AG04449 (cell line): Measurements from ENCODE around the gene MAN1C1.
A peak's percentile ranks its signal among the peaks of the same experiment; 100 is the strongest.

Experiments used
- CTCF ChIA-PET: fragments of 350-600 bp; formaldehyde crosslinking; extraction: SDS; loops from one replicate; lab custom pipeline; 2021; ENCODE audit warnings: antibody characterized with exemption; lab: Yijun Ruan, JAX
- POLR2A ChIA-PET: fragments of 400-600, 350-600 bp; formaldehyde crosslinking; extraction: SDS; loops from one replicate; lab custom pipeline; 2020; ENCODE audit warnings: antibody characterized with exemption, inconsistent platforms; lab: Yijun Ruan, JAX
- DNase-seq: peaks from one replicate; pipeline ENCODE4 v3.0.0-alpha.2; 2010; ENCODE audit warnings: low read depth, low spot score
- H3K4me3 ChIP-seq: 2 replicates; pipeline ENCODE4 v1.5.1; 2011; ENCODE audit warnings: low read depth, mild to moderate bottlenecking, control low read depth, low read length
- TF ChIP-seq, protein P1 (sequence below): IDR thresholded peaks from one replicate; pipeline ENCODE4 v1.5.1; 2011; ENCODE audit warnings: mild to moderate bottlenecking, moderate library complexity, low read length, control low read depth, inconsistent platforms; ENCODE audit not compliant: insufficient read depth; ENCODE audit errors: missing control alignments

The MAN1C1 gene

DNA sequence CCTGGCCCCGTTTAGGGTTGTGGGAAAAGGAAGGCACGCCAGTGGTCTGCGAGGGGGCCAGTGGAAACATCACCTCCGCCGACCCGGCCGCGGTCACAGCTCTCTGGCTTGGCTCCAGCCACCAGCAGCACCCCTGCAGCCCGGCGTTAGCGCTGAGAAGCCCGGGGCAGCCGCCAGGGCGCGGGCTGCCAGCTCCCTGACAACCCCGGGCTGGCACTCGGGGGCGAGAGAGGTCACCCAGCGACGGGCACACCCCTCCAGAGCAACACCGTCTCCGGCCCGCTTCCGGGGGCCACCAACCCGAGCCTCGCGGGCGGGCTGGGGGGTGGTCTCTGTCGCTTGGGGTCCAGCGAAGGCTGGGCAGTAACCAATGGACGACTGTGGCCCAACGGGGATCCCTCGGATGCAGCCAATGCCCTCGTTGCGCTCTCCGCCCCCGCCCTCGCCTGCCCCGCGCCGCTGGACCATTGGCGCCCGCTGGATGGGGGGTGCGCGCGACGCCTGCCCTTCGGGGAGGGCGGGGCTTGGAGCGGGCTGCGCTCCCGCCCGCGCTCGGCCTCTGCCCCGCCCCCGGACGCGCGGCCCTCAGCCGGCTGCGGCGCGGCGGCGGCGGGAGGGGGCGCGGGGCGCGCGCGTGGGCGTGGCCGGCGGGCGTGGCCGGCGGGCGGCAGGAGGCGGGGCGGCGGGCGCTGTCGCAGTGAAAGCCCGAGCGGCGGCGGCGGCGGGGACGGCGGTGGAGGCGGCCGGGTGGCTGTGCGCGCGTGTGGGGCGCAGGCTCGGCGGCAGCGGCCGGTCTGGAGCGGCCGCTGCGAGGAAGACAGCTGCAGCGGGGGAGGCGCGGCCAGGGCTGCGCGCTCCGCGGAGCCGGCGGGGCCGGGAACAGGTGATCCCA is at the start of gene MAN1C1:
Gene MAN1C1, plus strand, starts transcription at position 697 of the 892 bp plus-strand sequence. CDS start 1,007 bp downstream, outside the sequence.
- no peak for DNase-seq
- TF ChIP-seq, protein P1, sequence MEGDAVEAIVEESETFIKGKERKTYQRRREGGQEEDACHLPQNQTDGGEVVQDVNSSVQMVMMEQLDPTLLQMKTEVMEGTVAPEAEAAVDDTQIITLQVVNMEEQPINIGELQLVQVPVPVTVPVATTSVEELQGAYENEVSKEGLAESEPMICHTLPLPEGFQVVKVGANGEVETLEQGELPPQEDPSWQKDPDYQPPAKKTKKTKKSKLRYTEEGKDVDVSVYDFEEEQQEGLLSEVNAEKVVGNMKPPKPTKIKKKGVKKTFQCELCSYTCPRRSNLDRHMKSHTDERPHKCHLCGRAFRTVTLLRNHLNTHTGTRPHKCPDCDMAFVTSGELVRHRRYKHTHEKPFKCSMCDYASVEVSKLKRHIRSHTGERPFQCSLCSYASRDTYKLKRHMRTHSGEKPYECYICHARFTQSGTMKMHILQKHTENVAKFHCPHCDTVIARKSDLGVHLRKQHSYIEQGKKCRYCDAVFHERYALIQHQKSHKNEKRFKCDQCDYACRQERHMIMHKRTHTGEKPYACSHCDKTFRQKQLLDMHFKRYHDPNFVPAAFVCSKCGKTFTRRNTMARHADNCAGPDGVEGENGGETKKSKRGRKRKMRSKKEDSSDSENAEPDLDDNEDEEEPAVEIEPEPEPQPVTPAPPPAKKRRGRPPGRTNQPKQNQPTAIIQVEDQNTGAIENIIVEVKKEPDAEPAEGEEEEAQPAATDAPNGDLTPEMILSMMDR, result peak; percentile 26
- peak within 1 kb of the TSS; percentile 57 for H3K4me3 ChIP-seq
- CTCF ChIA-PET, result interaction anchor here (0.7 to 10.5 kb wide), 3 partner anchors 12 to 187 kb away, joined by 3 to 468 read pairs (median 4); partner anchors contain the start of gene SELENON
- POLR2A ChIA-PET, result no interaction called here

DNA sequence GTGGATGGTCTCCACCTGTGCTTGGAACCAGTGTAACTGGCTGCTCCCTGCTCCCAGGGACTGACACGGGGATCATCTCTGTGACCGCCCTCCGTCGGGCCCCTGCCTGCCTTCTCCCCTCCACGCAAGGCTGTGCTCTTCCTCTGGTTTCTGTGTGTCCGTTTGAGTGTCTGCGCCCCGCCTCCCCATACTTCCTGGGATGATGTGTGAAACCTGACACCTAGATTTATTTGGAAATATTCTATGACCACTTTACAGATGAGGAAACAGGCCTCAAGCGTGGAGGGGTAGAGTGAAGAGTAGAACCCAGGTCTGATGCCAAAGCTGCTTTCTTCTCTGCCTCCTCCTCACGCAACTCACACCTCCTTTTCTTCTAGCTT is 48.9 kb upstream of the MAN1C1 start:
- ChIA-PET POLR2A (no interaction called here), CTCF (interaction anchor here (1.2 to 6.6 kb wide), 9 partner anchors 10 to 244 kb away, joined by 4 to 59 read pairs (median 5); no protein-coding TSS in a partner anchor)
- no peak overlapping the region for H3K4me3 ChIP-seq
- TF ChIP-seq, protein P1, result no peak
- DNase-seq, result no peak

DNA sequence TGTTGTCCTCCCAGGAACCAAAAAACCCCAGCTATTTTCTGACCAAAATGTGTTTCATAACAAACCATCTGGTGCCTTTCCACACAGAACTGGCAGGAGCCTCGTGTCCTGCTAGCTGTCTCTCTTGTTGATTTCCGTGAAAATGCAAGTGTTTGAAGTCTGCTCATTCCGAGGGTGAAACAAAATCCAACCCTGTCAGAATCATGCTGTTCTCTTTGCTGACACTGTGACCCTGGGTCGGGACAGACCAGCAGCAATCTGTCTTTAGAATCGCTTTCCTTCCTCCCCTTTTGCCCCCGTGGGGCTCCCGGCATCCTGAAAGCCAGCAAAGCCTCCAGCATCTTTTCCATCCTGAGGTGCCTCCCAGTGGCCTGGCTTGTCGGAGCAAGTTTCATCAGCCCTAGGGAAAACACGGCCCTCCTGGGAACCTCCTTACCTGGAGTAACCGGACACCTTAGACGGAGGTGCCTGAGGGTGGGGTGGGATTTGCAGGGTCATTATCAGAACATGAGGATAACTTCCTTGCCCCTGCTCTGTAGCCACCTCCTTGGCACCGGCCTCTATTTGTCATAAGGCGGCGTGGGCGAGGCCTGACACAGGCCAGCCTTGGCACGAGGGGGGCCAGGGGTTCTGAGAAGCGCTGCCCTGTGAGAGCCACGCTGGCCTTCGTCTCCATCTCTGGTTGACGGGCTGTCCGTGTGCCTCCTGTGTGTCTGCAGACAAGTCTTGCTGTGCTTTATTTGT is 48.3 kb upstream of the MAN1C1 start:
- H3K4me3 ChIP-seq, result no peak overlapping the region
- TF ChIP-seq, protein P1, result peak; percentile 7
- ChIA-PET CTCF (interaction anchor here (1.3 to 6.6 kb wide), 8 partner anchors 9 to 243 kb away, joined by 4 to 59 read pairs (median 5); no protein-coding TSS in a partner anchor), POLR2A (no interaction called here)
- DNase-seq, result no peak

DNA sequence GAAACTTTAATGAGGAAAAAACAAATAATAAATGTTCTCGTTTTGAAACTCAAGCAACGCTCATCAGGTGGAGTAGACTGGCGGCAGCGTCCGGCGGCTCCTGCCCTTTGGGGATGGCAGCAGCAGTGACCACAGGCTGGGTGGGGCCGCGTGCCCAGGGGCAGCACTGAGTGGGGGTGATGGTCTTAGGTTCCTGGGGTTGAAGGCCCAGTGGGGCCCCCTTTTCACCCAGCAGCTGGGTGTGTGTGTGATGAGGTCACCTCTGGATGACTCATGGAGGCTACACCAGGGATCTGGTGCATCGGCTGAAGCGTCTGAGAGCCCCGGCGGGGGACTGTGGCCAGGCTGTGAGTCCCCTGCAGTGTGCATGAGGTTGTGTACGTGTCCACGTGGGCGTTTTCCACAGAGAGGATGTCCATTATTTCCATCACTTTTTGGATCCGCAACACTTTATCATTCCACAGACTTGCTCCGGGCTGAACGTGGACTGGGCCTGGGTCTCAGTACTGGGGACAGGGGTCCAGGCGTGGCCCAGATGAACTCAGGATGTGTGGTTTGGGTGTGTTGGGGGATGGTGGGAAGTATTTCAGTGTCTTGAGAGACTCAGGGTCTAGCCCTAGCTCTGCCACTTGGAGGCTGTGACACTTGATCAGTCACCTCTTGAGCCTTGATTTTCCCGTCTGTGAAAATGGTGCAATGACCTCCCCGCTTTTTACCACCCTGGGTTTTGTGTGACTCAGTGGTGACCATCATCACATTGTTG is 47.6 kb upstream of the MAN1C1 start:
- no peak overlapping the region for H3K4me3 ChIP-seq
- DNase-seq, result peak; percentile 55
- ChIA-PET CTCF (interaction anchor here (1.2 to 6.6 kb wide), 4 partner anchors 12 to 229 kb away, joined by 3 to 59 read pairs (median 4); no protein-coding TSS in a partner anchor), POLR2A (no interaction called here)
- TF ChIP-seq, protein P1, result no peak

DNA sequence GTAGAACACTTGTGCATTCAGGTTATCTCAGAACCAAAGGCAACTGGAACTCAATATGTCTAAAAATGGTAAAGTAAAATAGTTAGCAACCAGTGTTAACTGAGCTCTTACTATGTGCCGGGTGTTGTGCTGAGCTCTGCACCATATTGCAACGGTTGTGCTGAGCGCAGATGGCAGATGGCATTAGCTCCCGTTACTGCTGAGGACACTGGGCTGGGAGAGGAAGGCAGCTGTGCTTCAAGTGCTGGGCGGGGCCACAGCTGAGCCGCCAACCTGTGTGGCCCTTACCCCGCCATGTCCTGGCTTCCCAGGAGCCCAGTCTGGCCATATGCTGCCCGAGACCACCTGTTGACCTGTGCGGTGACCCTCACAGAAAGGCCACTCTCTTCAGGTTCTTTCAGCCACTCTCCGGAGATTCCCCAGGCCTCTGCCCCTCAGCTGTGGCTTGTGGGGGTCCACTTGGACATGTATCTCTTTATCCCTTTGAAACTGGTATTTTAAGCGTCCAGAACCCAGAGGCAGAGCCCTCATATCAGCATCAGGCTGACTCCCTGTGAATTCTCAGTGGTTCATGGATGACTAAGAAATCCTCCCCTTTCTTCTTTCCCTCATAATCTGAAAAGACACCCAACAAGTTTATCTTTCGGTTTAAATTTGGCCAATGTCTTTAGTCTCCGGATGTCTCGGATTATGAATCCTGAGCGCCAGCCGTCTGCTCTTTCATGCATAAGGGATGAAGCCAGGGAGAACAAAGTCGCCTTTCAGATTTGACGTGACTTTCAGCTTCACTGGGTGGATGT is 46.8 kb upstream of the MAN1C1 start:
- ChIA-PET CTCF (interaction anchor here (1.2 to 6.6 kb wide), 4 partner anchors 11 to 228 kb away, joined by 3 to 59 read pairs (median 4); no protein-coding TSS in a partner anchor), POLR2A (no interaction called here)
- DNase-seq, result no peak

More for the DNA sequence above, 46.8 kb upstream of the MAN1C1 start:
- TF ChIP-seq, protein P1, result no peak
- H3K4me3 ChIP-seq, result no peak overlapping the region
